NK-92 (cell line): ENCODE data around the gene LCN9.
"Not testable (repeated sequence)": the region's sequence is repeated elsewhere in the genome, so short reads cannot be mapped to it uniquely, and the experiment has no call there.

Source experiments
- DNase-seq: peaks from one replicate; lab custom pipeline; 2025; ENCODE audit not compliant: unreplicated experiment; lab: John Stamatoyannopoulos, UW

The LCN9 gene

GRCh38 chr9:135644631-135645218, 18.4 kb upstream of the LCN9 start:
- no peak for DNase-seq

- DNase-seq, result no peak
Measured at GRCh38 chr9:135647884-135648283, 15.2 kb upstream of the LCN9 start.

GRCh38 chr9:135648494-135649410, 14.4 kb upstream of the LCN9 start:
- no peak for DNase-seq

GRCh38 chr9:135649508-135649907, 13.6 kb upstream of the LCN9 start:
- no peak for DNase-seq

GRCh38 chr9:135650408-135650807, 12.7 kb upstream of the LCN9 start:
- DNase-seq, result no peak

- no peak for DNase-seq
Measured at GRCh38 chr9:135655317-135655716, 7.8 kb upstream of the LCN9 start.

GRCh38 chr9:135657416-135657815, 5.7 kb upstream of the LCN9 start:
- DNase-seq, result no peak

GRCh38 chr9:135659252-135659651, 3.9 kb upstream of the LCN9 start:
- no peak for DNase-seq

GRCh38 chr9:135660407-135660806, 2.7 kb upstream of the LCN9 start:
- no peak for DNase-seq

- no peak for DNase-seq
Measured at GRCh38 chr9:135661816-135662560, 1.1 kb upstream of the LCN9 start.

GRCh38 chr9:135663451-135663770, 302 bp downstream of the LCN9 start:
- no peak for DNase-seq

GRCh38 chr9:135663857-135664256, 748 bp downstream of the LCN9 start:
- DNase-seq, result no peak

- no peak for DNase-seq
Measured at GRCh38 chr9:135664266-135664665, 1.2 kb downstream of the LCN9 start.

GRCh38 chr9:135664801-135665794, 2.0 kb downstream of the LCN9 start:
- DNase-seq, result no peak

- DNase-seq, result no peak
Measured at GRCh38 chr9:135665795-135666189, 2.7 kb downstream of the LCN9 start.

GRCh38 chr9:135666534-135667462, 3.7 kb downstream of the LCN9 start:
- DNase-seq, result no peak

- DNase-seq, result no peak
Measured at GRCh38 chr9:135667463-135668001, 4.4 kb downstream of the LCN9 start.

- DNase-seq, result not testable (repeated sequence)
Measured at GRCh38 chr9:135669018-135669417, 5.9 kb downstream of the LCN9 start.

GRCh38 chr9:135669616-135670285, 6.6 kb downstream of the LCN9 start:
- DNase-seq, result no peak
